Activated CD4-positive, alpha-beta T cell treated with anti-CD3 and anti-CD28 coated beads, Interleukin-2, amount 10 ng/mL, durations not matched to agents 7 days and 5 days (primary cell): ENCODE results near the gene MSRB2. TPM values are rescaled to one million over a fixed set of nuclear protein-coding genes. Genes with fewer than 3 reads are reported as not detected.

Experiments used
- total RNA-seq, 2 experiments: library from RNA; stranded (reverse); gene quantifications; one replicate each; pipeline ENCODE4 v1.2.3, GENCODE V29; 2021

Gene MSRB2
- total RNA-seq, 2 experiments from 2014 or later, result 6.5 to 9.2 TPM

Other genes with a start within 250 kb of the MSRB2 start
- gene ARMC3, start 167.5 kb upstream of the MSRB2 start, total RNA-seq, result not detected
- not detected for gene PTF1A, start 96.7 kb downstream of the MSRB2 start, total RNA-seq
- under 1 TPM in 1 of 2 experiments, not detected in 1; 0.15 TPM for gene C10orf67, start 249.2 kb downstream of the MSRB2 start, total RNA-seq